Left lung (tissue), 10 donors: Measurements from ENCODE around the gene DNAAF1. TPM values are rescaled to one million over a fixed set of nuclear protein-coding genes. Genes with fewer than 3 reads are reported as not detected.
A peak's percentile ranks its signal among the peaks of the same experiment; 100 is the strongest.

Experiments used
- ATAC-seq: fragments of 200-7000 bp; cut with Tn5 transposase; one replicate; pipeline ENCODE4 v1.9.1; 2020; ENCODE audit warnings: moderate library complexity
- DNase-seq, 4 donors: peaks; one replicate each; pipeline ENCODE4 v3.0.0-alpha.2; 2013 to 2020
- H3K27ac ChIP-seq, 2 donors: fragments of 200-600 bp; sonication (generic) in 1 of 2; one replicate each; pipeline versions ENCODE4 v1.5.0 to v1.8.0; 2020 to 2021
- H3K27me3 ChIP-seq, 2 donors: fragments of 200-600 bp; sonication (generic) in 1 of 2; one replicate each; pipeline versions ENCODE4 v1.5.0 to v1.8.0; 2020 to 2021
- H3K36me3 ChIP-seq, 2 donors: fragments of 200-600 bp; sonication (generic) in 1 of 2; one replicate each; pipeline versions ENCODE4 v1.5.0 to v1.8.0; 2020 to 2021
- H3K4me1 ChIP-seq, 2 donors: fragments of 200-600 bp; one replicate each; pipeline ENCODE4 v1.8.0; 2021
- H3K4me3 ChIP-seq, 2 donors: fragments of 200-600 bp; sonication (generic) in 1 of 2; one replicate each; pipeline versions ENCODE4 v1.5.0 to v1.8.0; 2020 to 2021; ENCODE audit warnings: mild to moderate bottlenecking in 1 of 2
- H3K9me3 ChIP-seq, 2 donors: fragments of 200-600 bp; sonication (generic) in 1 of 2; one replicate each; pipeline versions ENCODE4 v1.5.0 to v1.8.0; 2020 to 2021
- intact Hi-C, 2 donors: fragments of 100-400 bp; cut with DNase I; formaldehyde crosslinking; loops; one replicate each; pipeline versions ENCODE4 v1.11.2 to v1.14.2; 2022
- polyA plus RNA-seq, 6 donors: library from polyadenylated mRNA; unstranded; fragments of 120-200 nt; gene quantifications; one replicate each; pipeline ENCODE4 v1.2.1, GENCODE V29; 2013; ENCODE audit not compliant: insufficient read length in 6 of 6
- total RNA-seq, 2 donors: library from RNA; stranded (reverse); fragmentation: NEBNext Ultra II Directional; extraction: Animal tissue kit (Norgen Biotek cat#: 25700); gene quantifications; one replicate each; pipeline ENCODE4 v1.2.1, GENCODE V29; 2021
- TF ChIP-seq, protein P1 (sequence below), 2 donors: fragments of 200-600 bp; sonication (generic) in 1 of 2; IDR thresholded peaks; one replicate each; pipeline versions ENCODE4 v1.5.0 to v1.8.0; 2021; ENCODE audit warnings: antibody characterized with exemption in 2 of 2
- donor health status: DM: no; HTN: yes; CAD: no.
- donor health status: DM: no; HTN: no; CAD: no.

Gene DNAAF1
- total and polyA plus RNA-seq, 8 donors, result 0.85 to 22.3 (median 11.6) TPM

DNA sequence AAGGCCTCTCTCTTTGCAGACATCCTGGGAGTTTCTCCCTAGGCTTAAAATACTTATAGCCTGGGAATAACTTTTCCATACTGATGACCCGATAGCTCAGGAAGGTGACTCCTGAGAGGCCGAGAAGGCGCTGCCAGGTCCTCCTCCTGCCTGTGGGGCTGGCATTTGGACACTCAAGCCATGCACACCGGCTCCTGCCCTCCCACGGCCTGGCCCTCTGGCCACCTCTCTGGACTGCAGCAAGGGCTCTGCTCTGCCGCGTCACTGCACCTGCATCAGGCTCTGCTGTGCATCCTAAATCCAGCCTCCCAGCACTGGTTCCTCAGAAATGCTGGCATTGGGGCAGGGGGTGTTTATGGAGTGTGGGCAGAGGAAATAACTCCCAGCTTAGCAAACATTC, 80.5 kb downstream of the DNAAF1 start:
- Histone ChIP-seq H3K4me3 (no peak overlapping the region), H3K9me3 (no peaks in the 10 kb centered on the region), H3K27me3 (peaks cover 0 to 18% of the 10 kb centered on the region in 2 donors), H3K4me1 (no peaks in the 10 kb centered on the region), H3K27ac (no peak overlapping the region), H3K36me3 (no peaks in the 10 kb centered on the region)
- no peak for ATAC-seq
- TF ChIP-seq, protein P1, sequence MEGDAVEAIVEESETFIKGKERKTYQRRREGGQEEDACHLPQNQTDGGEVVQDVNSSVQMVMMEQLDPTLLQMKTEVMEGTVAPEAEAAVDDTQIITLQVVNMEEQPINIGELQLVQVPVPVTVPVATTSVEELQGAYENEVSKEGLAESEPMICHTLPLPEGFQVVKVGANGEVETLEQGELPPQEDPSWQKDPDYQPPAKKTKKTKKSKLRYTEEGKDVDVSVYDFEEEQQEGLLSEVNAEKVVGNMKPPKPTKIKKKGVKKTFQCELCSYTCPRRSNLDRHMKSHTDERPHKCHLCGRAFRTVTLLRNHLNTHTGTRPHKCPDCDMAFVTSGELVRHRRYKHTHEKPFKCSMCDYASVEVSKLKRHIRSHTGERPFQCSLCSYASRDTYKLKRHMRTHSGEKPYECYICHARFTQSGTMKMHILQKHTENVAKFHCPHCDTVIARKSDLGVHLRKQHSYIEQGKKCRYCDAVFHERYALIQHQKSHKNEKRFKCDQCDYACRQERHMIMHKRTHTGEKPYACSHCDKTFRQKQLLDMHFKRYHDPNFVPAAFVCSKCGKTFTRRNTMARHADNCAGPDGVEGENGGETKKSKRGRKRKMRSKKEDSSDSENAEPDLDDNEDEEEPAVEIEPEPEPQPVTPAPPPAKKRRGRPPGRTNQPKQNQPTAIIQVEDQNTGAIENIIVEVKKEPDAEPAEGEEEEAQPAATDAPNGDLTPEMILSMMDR (IDR thresholded peaks at IDR 0.05), result no peak
- intact Hi-C loops, result no loop called here
- DNase-seq, result peak in 1 of 4 donors; percentile 28

DNA sequence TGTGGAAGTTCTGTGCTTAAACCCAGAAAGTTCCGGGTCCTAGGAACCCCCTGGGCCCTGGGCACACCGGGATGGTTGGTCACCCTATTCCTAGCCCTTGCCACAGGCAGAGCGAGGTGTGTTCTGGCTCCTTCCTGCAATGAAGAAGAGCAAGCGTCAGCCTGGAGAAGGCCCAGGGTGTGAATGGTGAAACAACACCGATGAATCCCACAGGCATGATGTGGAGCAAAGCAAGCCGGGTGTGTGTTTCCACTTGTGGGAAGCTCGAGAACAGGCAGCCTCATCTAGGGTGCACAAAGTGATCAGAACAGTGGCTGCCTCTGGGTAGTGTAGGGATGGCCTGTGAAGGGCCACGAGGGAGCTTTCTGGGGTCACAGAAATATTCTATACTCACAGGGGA, 80.9 kb downstream of the DNAAF1 start:
- intact Hi-C loops, result no loop called here
- Histone ChIP-seq H3K36me3 (no peaks in the 10 kb centered on the region), H3K4me1 (no peaks in the 10 kb centered on the region), H3K4me3 (no peak overlapping the region), H3K9me3 (no peaks in the 10 kb centered on the region), H3K27me3 (peaks cover 0 to 18% of the 10 kb centered on the region in 2 donors), H3K27ac (no peak overlapping the region)
- ATAC-seq (no peak), DNase-seq (no peak)
- TF ChIP-seq, protein P1 (IDR thresholded peaks at IDR 0.05), result no peak

Other genes with a start within 250 kb of the DNAAF1 start
- gene MLYCD, start 246.2 kb upstream of the DNAAF1 start, total RNA-seq, result 1 to 10 TPM; 6.4 to 6.6 TPM
- gene MLYCD, start 246.2 kb upstream of the DNAAF1 start, polyA plus RNA-seq, result 1 to 10 TPM; 3.4 to 4.7 (median 3.9) TPM
- gene OSGIN1, start 192.1 kb upstream of the DNAAF1 start, total RNA-seq, result 10 to 100 TPM in 1 of 2 donors, 1 to 10 TPM in 1; 9.4 to 18.0 TPM
- 1 to 10 TPM in 1 of 6 donors, under 1 TPM in 5; 0.47 to 1.2 (median 0.57) TPM for gene OSGIN1, start 192.1 kb upstream of the DNAAF1 start, polyA plus RNA-seq
- gene NECAB2, start 177.1 kb upstream of the DNAAF1 start, total RNA-seq, result under 1 TPM; 0.17 to 0.39 TPM
- under 1 TPM; 0.20 to 0.79 (median 0.45) TPM for gene NECAB2, start 177.1 kb upstream of the DNAAF1 start, polyA plus RNA-seq
- under 1 TPM in 1 of 2 donors, not detected in 1; 0.65 TPM for gene SLC38A8, start 102.5 kb upstream of the DNAAF1 start, total RNA-seq
- gene SLC38A8, start 102.5 kb upstream of the DNAAF1 start, polyA plus RNA-seq, result not detected
- gene MBTPS1, start 28.4 kb upstream of the DNAAF1 start, total RNA-seq, result 100 to 1,000 TPM in 1 of 2 donors, 10 to 100 TPM in 1; 86.4 to 102 TPM
- gene MBTPS1, start 28.4 kb upstream of the DNAAF1 start, polyA plus RNA-seq, result 100 to 1,000 TPM; 107 to 121 (median 119) TPM
- 10 to 100 TPM; 26.0 to 27.8 TPM for gene HSDL1, start 131 bp upstream of the DNAAF1 start, total RNA-seq
- 10 to 100 TPM; 38.0 to 45.9 (median 42.6) TPM for gene HSDL1, start 131 bp upstream of the DNAAF1 start, polyA plus RNA-seq
- gene TAF1C, start 41.7 kb downstream of the DNAAF1 start, total RNA-seq, result 10 to 100 TPM; 49.2 to 50.0 TPM
- gene TAF1C, start 41.7 kb downstream of the DNAAF1 start, polyA plus RNA-seq, result 10 to 100 TPM; 37.5 to 66.1 (median 56.1) TPM
- gene ADAD2, start 45.8 kb downstream of the DNAAF1 start, total RNA-seq, result under 1 TPM; 0.09 to 0.24 TPM
- 1 to 10 TPM in 1 of 6 donors, under 1 TPM in 5; 0.32 to 1.4 (median 0.68) TPM for gene ADAD2, start 45.8 kb downstream of the DNAAF1 start, polyA plus RNA-seq
- not detected for gene KCNG4, start 94.7 kb downstream of the DNAAF1 start, total RNA-seq
- under 1 TPM in 5 of 6 donors, not detected in 1; 0.03 to 0.06 (median 0.04) TPM for gene KCNG4, start 94.7 kb downstream of the DNAAF1 start, polyA plus RNA-seq
- gene WFDC1, start 149.6 kb downstream of the DNAAF1 start, total RNA-seq, result 10 to 100 TPM; 12.7 to 21.6 TPM
- 10 to 100 TPM in 1 of 6 donors, 1 to 10 TPM in 5; 4.5 to 11.1 (median 5.8) TPM for gene WFDC1, start 149.6 kb downstream of the DNAAF1 start, polyA plus RNA-seq
- 10 to 100 TPM; 38.1 to 52.8 TPM for gene ATP2C2, start 223.2 kb downstream of the DNAAF1 start, total RNA-seq
- 10 to 100 TPM; 11.2 to 31.0 (median 17.9) TPM for gene ATP2C2, start 223.2 kb downstream of the DNAAF1 start, polyA plus RNA-seq